Esophagus squamous epithelium (tissue), 5 donors: ENCODE measurements around the gene MERTK. TPM values are rescaled to one million over a fixed set of nuclear protein-coding genes. Genes with fewer than 3 reads are reported as not detected.

Experiments used
- DNase-seq: peaks from one replicate; lab custom pipeline; 2025; lab: John Stamatoyannopoulos, UW
- H3K27ac ChIP-seq, 4 donors: fragments of 200-600 bp; sonication (generic); one replicate each; pipeline ENCODE4 v1.5.1; 2016 to 2019; ENCODE audit warnings: mild to moderate bottlenecking in 1 of 4
- H3K27me3 ChIP-seq, 4 donors: fragments of 200-600 bp; sonication (generic); 1 replicate in 3 of 4; 2 replicates in 1 of 4; pipeline versions ENCODE4 v1.5.1 to v1.6.0; 2017 to 2021; ENCODE audit warnings: antibody characterized with exemption in 1 of 4
- H3K36me3 ChIP-seq, 3 donors: fragments of 200-600 bp; sonication (generic); one replicate each; pipeline ENCODE4 v1.5.1; 2016 to 2019
- H3K4me1 ChIP-seq, 3 donors: fragments of 200-600 bp; sonication (generic); one replicate each; pipeline ENCODE4 v1.5.1; 2017 to 2019
- H3K4me3 ChIP-seq, 4 donors: fragments of 200-600 bp; sonication (generic); 1 replicate in 3 of 4; 2 replicates in 1 of 4; pipeline ENCODE4 v1.5.1; 2016 to 2019; ENCODE audit warnings: mild to moderate bottlenecking in 2 of 4, moderate library complexity in 1 of 4
- H3K9me3 ChIP-seq, 3 donors: fragments of 200-600 bp; sonication (generic); one replicate each; pipeline ENCODE4 v1.5.1; 2016 to 2019
- CTCF ChIP-seq, 6 experiments: fragments of 450-650 bp in 4 of 6; fragments of 200-600 bp in 2 of 6; sonication (generic) in 2 of 6; IDR thresholded peaks; one replicate each; pipeline ENCODE4 v1.5.1; 2016 to 2019; ENCODE audit warnings: antibody characterized with exemption in 6 of 6, mild to moderate bottlenecking in 4 of 6, moderate library complexity in 4 of 6
- POLR2A ChIP-seq, 4 donors: fragments of 450-650 bp; IDR thresholded peaks; one replicate each; pipeline ENCODE4 v1.6.1; 2017; ENCODE audit warnings: antibody characterized with exemption in 4 of 4, mild to moderate bottlenecking in 4 of 4, moderate library complexity in 3 of 4
- WGBS, 2 donors: methylation state at CpG; one replicate each; pipeline ENCODE4 v1.1.5; 2018; 5-methylcytosine and 5-hydroxymethylcytosine counted together
- intact Hi-C: fragments of 100-400 bp; cut with DNase I; formaldehyde crosslinking; loops from one replicate; pipeline ENCODE4 v1.15.0; 2022
- total RNA-seq, 4 donors: library from RNA; depleted of rRNA; stranded (reverse); fragments of >200 nt; gene quantifications; one replicate each; pipeline ENCODE4 v1.1.0, GENCODE V29; 2016
- donor health status: DM: yes; HTN: yes; CAD: no.

The MERTK gene
- total RNA-seq, 4 donors from 2014 or later = 1.7 to 13.7 (median 7.0) TPM

GRCh38 chr2:111999809-112000208 lies 101.4 kb downstream of the MERTK start:
- Histone ChIP-seq H3K9me3 (no peaks in the 10 kb centered on the region), H3K27me3 (no peaks in the 10 kb centered on the region), H3K27ac (no peak overlapping the region), H3K4me3 (no peak overlapping the region), H3K36me3 (peaks cover 0 to 36% (median 0%) of the 10 kb centered on the region in 3 donors), H3K4me1 (peaks cover 4 to 26% (median 9%) of the 10 kb centered on the region in 3 donors)
- DNase-seq = no peak
- TF ChIP-seq CTCF (IDR thresholded peaks at IDR 0.05) (no peak), POLR2A (IDR thresholded peaks at IDR 0.05) (no peak)
- intact Hi-C loops = no loop called here
- 66 to 86% methylated on average over 4 of the region's 4 CpGs for WGBS, 2 donors

- 62 to 73% methylated on average over 5 of the region's 5 CpGs for WGBS, 2 donors
- peaks cover 0 to 29% (median 0%) of the 10 kb centered on the region in 3 donors for H3K36me3 ChIP-seq
- H3K27me3 ChIP-seq = no peaks in the 10 kb centered on the region
- TF ChIP-seq CTCF (IDR thresholded peaks at IDR 0.05) (no peak), POLR2A (IDR thresholded peaks at IDR 0.05) (no peak)
- no peaks in the 10 kb centered on the region for H3K9me3 ChIP-seq
- H3K27ac ChIP-seq = no peak overlapping the region
- no peak overlapping the region for H3K4me3 ChIP-seq
- intact Hi-C loops = no loop called here
- H3K4me1 ChIP-seq = peaks cover 4 to 34% (median 9%) of the 10 kb centered on the region in 3 donors
- DNase-seq = no peak
Observed at GRCh38 chr2:112000399-112001135, 102.2 kb downstream of the MERTK start.

GRCh38 chr2:112001136-112001715 lies 102.8 kb downstream of the MERTK start:
- Histone ChIP-seq H3K27ac (peak overlapping the region in 1 of 4 donors; percentile 16), H3K4me3 (no peak overlapping the region), H3K9me3 (no peaks in the 10 kb centered on the region), H3K36me3 (peaks cover 0 to 22% (median 0%) of the 10 kb centered on the region in 3 donors), H3K27me3 (no peaks in the 10 kb centered on the region), H3K4me1 (peaks cover 6 to 40% (median 10%) of the 10 kb centered on the region in 3 donors)
- DNase-seq = no peak
- intact Hi-C loops = no loop called here
- TF ChIP-seq POLR2A (IDR thresholded peaks at IDR 0.05) (no peak), CTCF (IDR thresholded peaks at IDR 0.05) (no peak)
- WGBS, 2 donors = 27 to 28% methylated on average over 4 of the region's 4 CpGs

- peak overlapping the region in 1 of 4 donors; percentile 16 for H3K27ac ChIP-seq
- H3K4me3 ChIP-seq = no peak overlapping the region
- TF ChIP-seq CTCF (IDR thresholded peaks at IDR 0.05) = no peak
- TF ChIP-seq POLR2A (IDR thresholded peaks at IDR 0.05) = no peak
- H3K36me3 ChIP-seq = peaks cover 0 to 20% (median 0%) of the 10 kb centered on the region in 3 donors
- peaks cover 10 to 48% (median 13%) of the 10 kb centered on the region in 3 donors for H3K4me1 ChIP-seq
- no peak for DNase-seq
- H3K27me3 ChIP-seq = no peaks in the 10 kb centered on the region
- intact Hi-C loops = no loop called here
- H3K9me3 ChIP-seq = no peaks in the 10 kb centered on the region
Observed at GRCh38 chr2:112001942-112002341, 103.5 kb downstream of the MERTK start.
